ENCODE measurements around the gene ATN1.

Gene ATN1

GRCh38 chr12:6963791-6964413 lies 36.1 kb downstream of the ATN1 start:
- DNase-seq (ENCODE audit: insufficient read length) (no peak), FAIRE-seq (no peak)

GRCh38 chr12:6964605-6965025 lies 36.9 kb downstream of the ATN1 start:
- no peak for DNase-seq (ENCODE audit: insufficient read length)
- FAIRE-seq: no peak
- TF ChIP-seq POLR2A (IDR thresholded peaks at IDR 0.05; ENCODE audit: low read depth, low read length) (no peak), TAF1 (IDR thresholded peaks at IDR 0.05; ENCODE audit: borderline replicate concordance, low read depth, low read length) (no peak), POLR2AphosphoS5 (IDR thresholded peaks at IDR 0.05; ENCODE audit: low read depth, low read length) (no peak)

More at GRCh38 chr12:6963791-6964413, 36.1 kb downstream of the ATN1 start:
- no peak for TF ChIP-seq TAF1 (IDR thresholded peaks at IDR 0.05; ENCODE audit: borderline replicate concordance, low read depth, low read length)
- TF ChIP-seq POLR2A (IDR thresholded peaks at IDR 0.05; ENCODE audit: low read depth, low read length): no peak
- no peak for TF ChIP-seq POLR2AphosphoS5 (IDR thresholded peaks at IDR 0.05; ENCODE audit: low read depth, low read length)

GRCh38 chr12:6965026-6965661 lies 37.4 kb downstream of the ATN1 start:
- DNase-seq (ENCODE audit: insufficient read length): peak; percentile 85
- TF ChIP-seq POLR2A (IDR thresholded peaks at IDR 0.05; ENCODE audit: low read depth, low read length): peak; percentile 70
- no peak for TF ChIP-seq TAF1 (IDR thresholded peaks at IDR 0.05; ENCODE audit: borderline replicate concordance, low read depth, low read length)
- TF ChIP-seq POLR2AphosphoS5 (IDR thresholded peaks at IDR 0.05; ENCODE audit: low read depth, low read length): peak; percentile 83
- peak; percentile 82 for FAIRE-seq

GRCh38 chr12:6965714-6966113 lies 38.0 kb downstream of the ATN1 start:
- DNase-seq (ENCODE audit: insufficient read length): no peak
- FAIRE-seq: no peak
- no peak for TF ChIP-seq TAF1 (IDR thresholded peaks at IDR 0.05; ENCODE audit: borderline replicate concordance, low read depth, low read length)

GRCh38 chr12:6966351-6966750 lies 38.6 kb downstream of the ATN1 start:
- DNase-seq (ENCODE audit: insufficient read length) (no peak), FAIRE-seq (no peak)
- TF ChIP-seq TAF1 (IDR thresholded peaks at IDR 0.05; ENCODE audit: borderline replicate concordance, low read depth, low read length): no peak
- TF ChIP-seq POLR2A (IDR thresholded peaks at IDR 0.05; ENCODE audit: low read depth, low read length): no peak

GRCh38 chr12:6967651-6968100 lies 39.9 kb downstream of the ATN1 start:
- no peak for FAIRE-seq
- no peak for TF ChIP-seq POLR2AphosphoS5 (IDR thresholded peaks at IDR 0.05; ENCODE audit: low read depth, low read length)
- TF ChIP-seq POLR2A (IDR thresholded peaks at IDR 0.05; ENCODE audit: low read depth, low read length): no peak
- TF ChIP-seq TAF1 (IDR thresholded peaks at IDR 0.05; ENCODE audit: borderline replicate concordance, low read depth, low read length): no peak

DNA sequence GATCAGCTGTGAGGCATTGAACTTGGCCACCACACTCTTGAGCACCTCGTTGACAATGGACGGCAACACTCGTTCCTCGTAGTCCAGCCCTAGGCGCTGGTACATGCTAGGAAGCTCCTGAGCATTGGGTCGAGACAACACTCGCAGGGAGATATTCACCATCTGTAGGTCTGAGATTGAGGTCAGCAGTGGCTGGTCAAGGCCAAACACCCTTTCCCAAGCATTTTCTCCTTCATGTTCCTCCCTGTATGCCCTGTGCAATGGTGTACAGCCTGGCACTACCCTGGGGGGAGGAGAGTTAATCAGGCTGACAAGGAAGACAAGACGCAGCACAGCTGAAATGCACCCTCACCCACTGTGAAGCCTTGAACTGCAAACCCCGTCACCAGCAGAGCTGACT lies 40.7 kb downstream of the ATN1 start:
- DNase-seq (ENCODE audit: insufficient read length) (no peak), FAIRE-seq (no peak)
- no peak for TF ChIP-seq POLR2A (IDR thresholded peaks at IDR 0.05; ENCODE audit: low read depth, low read length)
- no peak for TF ChIP-seq TAF1 (IDR thresholded peaks at IDR 0.05; ENCODE audit: borderline replicate concordance, low read depth, low read length)
- no peak for TF ChIP-seq POLR2AphosphoS5 (IDR thresholded peaks at IDR 0.05; ENCODE audit: low read depth, low read length)

More at GRCh38 chr12:6967651-6968100, 39.9 kb downstream of the ATN1 start:
- no peak for DNase-seq (ENCODE audit: insufficient read length)

DNA sequence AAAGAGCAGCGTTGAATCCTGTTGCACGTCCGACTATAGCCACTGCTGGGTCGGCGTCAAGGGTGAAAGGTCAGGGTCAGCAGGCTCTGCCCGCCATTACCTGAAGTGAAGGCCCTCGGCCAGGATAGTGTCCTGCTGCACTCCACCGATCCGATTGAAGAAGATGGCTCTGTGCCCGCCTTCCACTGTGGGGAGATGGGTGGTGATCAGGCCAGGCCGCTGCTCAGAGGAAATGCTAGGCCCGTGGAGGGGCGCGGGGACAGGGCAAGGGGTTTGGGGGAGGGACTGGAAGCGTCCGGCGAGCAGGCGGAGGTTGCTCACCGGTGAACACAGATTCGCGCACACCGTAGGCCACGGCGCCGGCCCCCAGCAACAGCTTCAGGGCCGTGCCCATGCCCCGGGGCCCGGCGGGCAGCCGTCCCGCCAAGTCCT lies 42.4 kb downstream of the ATN1 start:
- FAIRE-seq (peak; percentile 14), DNase-seq (ENCODE audit: insufficient read length) (no peak)
- TF ChIP-seq POLR2A (IDR thresholded peaks at IDR 0.05; ENCODE audit: low read depth, low read length) (no peak), TAF1 (IDR thresholded peaks at IDR 0.05; ENCODE audit: borderline replicate concordance, low read depth, low read length) (no peak), POLR2AphosphoS5 (IDR thresholded peaks at IDR 0.05; ENCODE audit: low read depth, low read length) (no peak)

GRCh38 chr12:6974180-6974579 lies 46.4 kb downstream of the ATN1 start:
- no peak for DNase-seq (ENCODE audit: insufficient read length)
- TF ChIP-seq POLR2A (IDR thresholded peaks at IDR 0.05; ENCODE audit: low read depth, low read length): peak; percentile 38
- TF ChIP-seq POLR2AphosphoS5 (IDR thresholded peaks at IDR 0.05; ENCODE audit: low read depth, low read length): 0 out of 2 replicates have a peak, but pooled peaks have one; percentile 27
- no peak for TF ChIP-seq TAF1 (IDR thresholded peaks at IDR 0.05; ENCODE audit: borderline replicate concordance, low read depth, low read length)
- FAIRE-seq: no peak

DNA sequence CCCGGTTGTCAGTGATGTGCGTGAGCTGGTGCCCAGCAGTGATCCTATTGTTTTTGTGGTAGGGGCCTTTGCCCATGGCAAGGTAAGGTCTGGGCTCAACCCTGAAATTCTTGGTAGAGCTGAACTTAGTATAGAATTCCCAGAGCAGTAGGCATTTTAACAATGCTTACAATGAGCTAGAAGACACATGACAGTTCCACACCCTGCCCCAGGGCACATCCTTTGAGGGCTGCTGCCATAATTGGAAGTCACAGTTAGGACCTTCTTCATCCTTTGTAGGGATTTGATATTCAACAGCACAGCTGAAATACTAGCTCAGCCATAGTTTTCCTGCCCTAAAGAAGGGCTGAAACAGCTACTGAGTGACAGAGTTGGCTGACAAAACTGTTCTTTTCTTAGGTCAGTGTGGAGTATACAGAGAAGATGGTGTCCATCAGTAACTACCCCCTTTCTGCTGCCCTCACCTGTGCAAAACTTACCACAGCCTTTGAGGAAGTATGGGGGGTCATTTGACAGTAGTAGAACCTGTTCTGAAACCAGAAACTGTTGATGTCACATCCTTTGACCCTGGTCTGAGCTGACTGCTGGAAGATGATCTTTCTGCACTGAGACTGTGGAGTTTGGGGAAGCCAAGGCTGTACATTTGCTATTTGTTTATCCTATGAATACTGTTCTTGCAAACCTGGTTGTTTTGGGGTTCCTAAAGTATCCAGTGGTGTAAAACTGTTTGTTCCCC lies 47.7 kb downstream of the ATN1 start:
- no peak for DNase-seq (ENCODE audit: insufficient read length)
- TF ChIP-seq POLR2A (IDR thresholded peaks at IDR 0.05; ENCODE audit: low read depth, low read length): no peak
- 0 out of 2 replicates have a peak, but pooled peaks have one; percentile 42 for TF ChIP-seq POLR2AphosphoS5 (IDR thresholded peaks at IDR 0.05; ENCODE audit: low read depth, low read length)
- no peak for FAIRE-seq

- no peak for DNase-seq (ENCODE audit: insufficient read length)
- TF ChIP-seq POLR2AphosphoS5 (IDR thresholded peaks at IDR 0.05; ENCODE audit: low read depth, low read length) (no peak), TAF1 (IDR thresholded peaks at IDR 0.05; ENCODE audit: borderline replicate concordance, low read depth, low read length) (no peak), POLR2A (IDR thresholded peaks at IDR 0.05; ENCODE audit: low read depth, low read length) (no peak)
- FAIRE-seq: no peak
These were observed 49.9 kb downstream of the ATN1 start for GRCh38 chr12:6977653-6978052.

DNA sequence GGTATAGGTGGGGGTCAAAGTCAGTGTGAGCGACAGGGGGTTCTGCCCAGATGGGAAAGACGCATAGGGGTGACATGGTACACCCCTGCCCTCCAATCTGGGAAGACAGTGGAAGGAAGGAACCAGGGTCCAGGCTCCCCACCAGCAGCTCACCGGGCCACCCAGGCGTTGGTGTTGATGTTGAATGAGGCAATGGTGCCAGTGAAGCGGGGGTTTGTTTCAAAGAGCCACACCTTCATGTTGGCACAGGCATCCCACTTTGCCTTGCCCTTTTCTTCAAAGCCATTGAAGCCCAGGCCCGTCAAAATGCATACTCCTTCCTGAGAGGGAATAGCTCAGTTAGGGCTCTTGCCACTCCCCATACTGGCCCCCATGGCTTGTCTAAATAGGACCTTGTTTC lies 50.4 kb downstream of the ATN1 start:
- DNase-seq (ENCODE audit: insufficient read length) (no peak), FAIRE-seq (no peak)
- TF ChIP-seq POLR2AphosphoS5 (IDR thresholded peaks at IDR 0.05; ENCODE audit: low read depth, low read length) (peak; percentile 69; the same call in 1 of the 2 replicates), POLR2A (IDR thresholded peaks at IDR 0.05; ENCODE audit: low read depth, low read length) (no peak)

All from GM12892 (cell line).